ENCODE results near the gene SFI1. TPM values are rescaled to one million over a fixed set of nuclear protein-coding genes. Genes with fewer than 3 reads are reported as not detected.

SFI1 gene
- total and polyA plus RNA-seq, 4 donors, result 3.1 to 16.2 (median 7.4) TPM

DNA sequence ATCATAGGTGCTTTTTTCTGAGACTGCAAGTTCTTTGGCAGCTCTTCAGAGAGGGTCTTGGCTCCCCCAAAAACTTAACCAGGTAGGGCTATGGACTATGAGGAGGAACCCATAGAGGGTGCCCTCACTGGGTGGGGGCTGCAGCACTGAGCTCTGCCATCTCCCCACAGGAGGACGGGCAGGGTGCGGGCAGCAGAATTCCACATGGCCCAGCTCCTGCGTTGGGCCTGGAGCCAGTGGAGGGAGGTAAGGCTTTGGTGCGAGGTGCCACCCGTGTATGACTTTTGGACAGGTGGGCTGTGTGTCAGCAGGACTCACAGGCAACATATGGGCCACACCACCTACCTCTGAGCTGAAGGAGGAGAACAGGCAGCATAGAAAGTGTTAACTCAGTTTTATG lies 107.2 kb downstream of the SFI1 start:
- TF ChIP-seq EGR1 (IDR thresholded peaks at IDR 0.05; ENCODE audit: low read depth in 2 of 2), result no peak
- TF ChIP-seq, protein P1, sequence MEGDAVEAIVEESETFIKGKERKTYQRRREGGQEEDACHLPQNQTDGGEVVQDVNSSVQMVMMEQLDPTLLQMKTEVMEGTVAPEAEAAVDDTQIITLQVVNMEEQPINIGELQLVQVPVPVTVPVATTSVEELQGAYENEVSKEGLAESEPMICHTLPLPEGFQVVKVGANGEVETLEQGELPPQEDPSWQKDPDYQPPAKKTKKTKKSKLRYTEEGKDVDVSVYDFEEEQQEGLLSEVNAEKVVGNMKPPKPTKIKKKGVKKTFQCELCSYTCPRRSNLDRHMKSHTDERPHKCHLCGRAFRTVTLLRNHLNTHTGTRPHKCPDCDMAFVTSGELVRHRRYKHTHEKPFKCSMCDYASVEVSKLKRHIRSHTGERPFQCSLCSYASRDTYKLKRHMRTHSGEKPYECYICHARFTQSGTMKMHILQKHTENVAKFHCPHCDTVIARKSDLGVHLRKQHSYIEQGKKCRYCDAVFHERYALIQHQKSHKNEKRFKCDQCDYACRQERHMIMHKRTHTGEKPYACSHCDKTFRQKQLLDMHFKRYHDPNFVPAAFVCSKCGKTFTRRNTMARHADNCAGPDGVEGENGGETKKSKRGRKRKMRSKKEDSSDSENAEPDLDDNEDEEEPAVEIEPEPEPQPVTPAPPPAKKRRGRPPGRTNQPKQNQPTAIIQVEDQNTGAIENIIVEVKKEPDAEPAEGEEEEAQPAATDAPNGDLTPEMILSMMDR (IDR thresholded peaks at IDR 0.05; ENCODE audit: low read depth, low read length, missing input control), result no peak
- TF ChIP-seq YY1 (IDR thresholded peaks at IDR 0.05), result no peak
- TF ChIP-seq NR2F2 (IDR thresholded peaks at IDR 0.05), result no peak
- no peak for TF ChIP-seq FOXA2 (IDR thresholded peaks at IDR 0.05)
- TF ChIP-seq GABPA (IDR thresholded peaks at IDR 0.05 in 1 of 2, conservative IDR thresholded peaks at IDR 0.05 in 1 of 2), result no peak
- no peak overlapping the region for H3K9ac ChIP-seq (ENCODE audit: low read depth in 1 of 2, low read length in 2 of 2)
- no peaks in the 10 kb centered on the region for H3K27me3 ChIP-seq (ENCODE audit: control insufficient read depth in 4 of 4, insufficient read depth in 4 of 4, low read length in 3 of 4)
- H3K4me3 ChIP-seq (ENCODE audit: low read depth in 1 of 3, low read length in 3 of 3), result no peak overlapping the region
- H3K27ac ChIP-seq (ENCODE audit: low read depth in 1 of 2, low read length in 2 of 2), result no peak overlapping the region
- WGBS, result 96% methylated on average over 5 of the region's 5 CpGs
- DNase-seq (ENCODE audit: low spot score), result no peak
- no peaks in the 10 kb centered on the region for H3K4me1 ChIP-seq (ENCODE audit: control insufficient read depth in 4 of 4, insufficient read depth in 4 of 4, low read length in 3 of 4)
- no peaks in the 10 kb centered on the region for H3K9me3 ChIP-seq (ENCODE audit: control insufficient read depth in 4 of 4, low read length in 3 of 4)
- peaks cover 0 to 5% (median 0%) of the 10 kb centered on the region in 4 donors for H3K36me3 ChIP-seq (ENCODE audit: control insufficient read depth in 4 of 4, insufficient read depth in 3 of 4, low read depth in 1 of 4, low read length in 3 of 4)

GRCh38 chr22:31604137-31604705 lies 107.9 kb downstream of the SFI1 start:
- WGBS, result 96% methylated on average over 14 of the region's 14 CpGs
- Histone ChIP-seq H3K9ac (ENCODE audit: low read depth in 1 of 2, low read length in 2 of 2) (no peak overlapping the region), H3K4me1 (ENCODE audit: control insufficient read depth in 4 of 4, insufficient read depth in 4 of 4, low read length in 3 of 4) (no peaks in the 10 kb centered on the region), H3K36me3 (ENCODE audit: control insufficient read depth in 4 of 4, insufficient read depth in 3 of 4, low read depth in 1 of 4, low read length in 3 of 4) (peaks cover 0 to 5% (median 0%) of the 10 kb centered on the region in 4 donors), H3K27me3 (ENCODE audit: control insufficient read depth in 4 of 4, insufficient read depth in 4 of 4, low read length in 3 of 4) (no peaks in the 10 kb centered on the region), H3K9me3 (ENCODE audit: control insufficient read depth in 4 of 4, low read length in 3 of 4) (no peaks in the 10 kb centered on the region), H3K27ac (ENCODE audit: low read depth in 1 of 2, low read length in 2 of 2) (no peak overlapping the region), H3K4me3 (ENCODE audit: low read depth in 1 of 3, low read length in 3 of 3) (no peak overlapping the region)
- no peak for TF ChIP-seq NR2F2 (IDR thresholded peaks at IDR 0.05)
- no peak for TF ChIP-seq EGR1 (IDR thresholded peaks at IDR 0.05; ENCODE audit: low read depth in 2 of 2)
- no peak for DNase-seq (ENCODE audit: low spot score)

- Histone ChIP-seq H3K4me1 (ENCODE audit: control insufficient read depth in 4 of 4, insufficient read depth in 4 of 4, low read length in 3 of 4) (no peaks in the 10 kb centered on the region), H3K4me3 (ENCODE audit: low read depth in 1 of 3, low read length in 3 of 3) (no peak overlapping the region), H3K36me3 (ENCODE audit: control insufficient read depth in 4 of 4, insufficient read depth in 3 of 4, low read depth in 1 of 4, low read length in 3 of 4) (peaks cover 0 to 5% (median 0%) of the 10 kb centered on the region in 4 donors), H3K9me3 (ENCODE audit: control insufficient read depth in 4 of 4, low read length in 3 of 4) (no peaks in the 10 kb centered on the region), H3K27ac (ENCODE audit: low read depth in 1 of 2, low read length in 2 of 2) (no peak overlapping the region), H3K9ac (ENCODE audit: low read depth in 1 of 2, low read length in 2 of 2) (no peak overlapping the region), H3K27me3 (ENCODE audit: control insufficient read depth in 4 of 4, insufficient read depth in 4 of 4, low read length in 3 of 4) (no peaks in the 10 kb centered on the region)
- TF ChIP-seq RAD21 (IDR thresholded peaks at IDR 0.05) (no peak), TAF1 (conservative IDR thresholded peaks at IDR 0.05) (no peak), YY1 (IDR thresholded peaks at IDR 0.05) (no peak), GABPA (IDR thresholded peaks at IDR 0.05 in 1 of 2, conservative IDR thresholded peaks at IDR 0.05 in 1 of 2) (no peak), ATF3 (IDR thresholded peaks at IDR 0.05) (no peak), HNF4G (IDR thresholded peaks at IDR 0.05) (no peak), ZBTB33 (IDR thresholded peaks at IDR 0.05) (no peak), NR2F2 (IDR thresholded peaks at IDR 0.05) (no peak), FOXA1 (IDR thresholded peaks at IDR 0.05) (no peak), FOXA2 (IDR thresholded peaks at IDR 0.05) (no peak), EGR1 (IDR thresholded peaks at IDR 0.05; ENCODE audit: low read depth in 2 of 2) (no peak), JUND (IDR thresholded peaks at IDR 0.05) (no peak)
- TF ChIP-seq, protein P1 (IDR thresholded peaks at IDR 0.05; ENCODE audit: low read depth, low read length, missing input control), result no peak
- TF ChIP-seq, protein P2, sequence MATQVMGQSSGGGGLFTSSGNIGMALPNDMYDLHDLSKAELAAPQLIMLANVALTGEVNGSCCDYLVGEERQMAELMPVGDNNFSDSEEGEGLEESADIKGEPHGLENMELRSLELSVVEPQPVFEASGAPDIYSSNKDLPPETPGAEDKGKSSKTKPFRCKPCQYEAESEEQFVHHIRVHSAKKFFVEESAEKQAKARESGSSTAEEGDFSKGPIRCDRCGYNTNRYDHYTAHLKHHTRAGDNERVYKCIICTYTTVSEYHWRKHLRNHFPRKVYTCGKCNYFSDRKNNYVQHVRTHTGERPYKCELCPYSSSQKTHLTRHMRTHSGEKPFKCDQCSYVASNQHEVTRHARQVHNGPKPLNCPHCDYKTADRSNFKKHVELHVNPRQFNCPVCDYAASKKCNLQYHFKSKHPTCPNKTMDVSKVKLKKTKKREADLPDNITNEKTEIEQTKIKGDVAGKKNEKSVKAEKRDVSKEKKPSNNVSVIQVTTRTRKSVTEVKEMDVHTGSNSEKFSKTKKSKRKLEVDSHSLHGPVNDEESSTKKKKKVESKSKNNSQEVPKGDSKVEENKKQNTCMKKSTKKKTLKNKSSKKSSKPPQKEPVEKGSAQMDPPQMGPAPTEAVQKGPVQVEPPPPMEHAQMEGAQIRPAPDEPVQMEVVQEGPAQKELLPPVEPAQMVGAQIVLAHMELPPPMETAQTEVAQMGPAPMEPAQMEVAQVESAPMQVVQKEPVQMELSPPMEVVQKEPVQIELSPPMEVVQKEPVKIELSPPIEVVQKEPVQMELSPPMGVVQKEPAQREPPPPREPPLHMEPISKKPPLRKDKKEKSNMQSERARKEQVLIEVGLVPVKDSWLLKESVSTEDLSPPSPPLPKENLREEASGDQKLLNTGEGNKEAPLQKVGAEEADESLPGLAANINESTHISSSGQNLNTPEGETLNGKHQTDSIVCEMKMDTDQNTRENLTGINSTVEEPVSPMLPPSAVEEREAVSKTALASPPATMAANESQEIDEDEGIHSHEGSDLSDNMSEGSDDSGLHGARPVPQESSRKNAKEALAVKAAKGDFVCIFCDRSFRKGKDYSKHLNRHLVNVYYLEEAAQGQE (IDR thresholded peaks at IDR 0.05), result no peak
- 90% methylated on average over 17 of the region's 17 CpGs for WGBS
- no peak for DNase-seq (ENCODE audit: low spot score)
Measured at GRCh38 chr22:31604746-31605705, 108.7 kb downstream of the SFI1 start.

Data from liver (tissue), 9 donors.